GM18505 (cell line): ENCODE data around the gene HAUS7.

Experiments used
- ATAC-seq: cut with Tn5 transposase; IDR thresholded peaks from one replicate; pipeline ENCODE4 v1.9.1; 2021; ENCODE audit not compliant: unreplicated experiment
- POLR2A ChIP-seq: IDR thresholded peaks from 4 replicates; pipeline ENCODE4 v1.6.1; 2011; ENCODE audit warnings: borderline replicate concordance; ENCODE audit not compliant: insufficient read depth, insufficient read length; ENCODE audit errors: extremely low read depth

Gene HAUS7

DNA sequence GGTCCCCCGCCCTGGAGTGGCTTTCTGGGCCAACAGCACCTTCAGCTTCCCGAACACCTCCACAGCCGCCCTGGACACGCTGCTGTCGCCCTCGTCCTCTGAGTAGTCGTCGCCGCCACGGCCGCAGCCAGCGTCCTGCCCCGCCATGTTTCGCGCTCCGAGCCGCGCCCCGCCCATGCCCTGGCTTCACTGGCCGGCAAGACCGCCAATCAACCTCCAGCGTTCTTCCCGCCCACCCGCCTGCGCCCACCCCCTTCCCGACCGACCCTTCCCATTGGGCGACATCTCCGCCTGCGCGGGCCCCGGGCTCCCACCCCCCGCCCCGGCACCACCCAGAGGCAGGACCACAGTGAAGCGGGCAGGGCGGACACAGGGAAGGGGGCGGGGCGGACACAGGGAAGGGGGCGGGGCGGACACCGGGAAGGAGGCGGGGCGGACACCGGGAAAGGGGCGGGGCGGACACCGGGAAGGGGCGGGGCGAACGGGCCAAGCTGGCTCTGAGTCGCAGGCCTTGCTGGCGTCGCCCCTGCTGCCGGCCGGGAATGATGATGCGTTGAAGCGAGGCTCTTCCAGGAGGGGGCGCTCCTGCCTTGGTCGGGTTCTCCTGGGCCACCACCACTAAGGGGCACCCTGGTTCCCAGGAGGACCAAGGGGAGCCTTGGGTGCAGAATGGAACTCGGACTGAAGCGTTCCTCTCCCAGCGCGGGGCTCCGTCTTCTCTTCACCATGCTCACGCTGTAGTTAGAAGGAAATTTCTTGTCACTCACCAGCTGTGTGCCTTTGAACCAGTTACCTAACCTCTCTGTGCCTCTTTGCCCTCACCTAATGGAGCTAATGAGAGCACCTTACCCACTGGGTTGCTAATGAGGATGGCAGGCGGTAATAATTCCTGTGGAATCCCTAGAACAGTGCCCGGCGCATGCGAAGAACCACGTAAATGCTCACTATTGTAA is at the start of gene HAUS7:
TSS of gene HAUS7 (minus strand) at position 166 of the 953 bp plus-strand sequence. CDS start at position 147, 19 bp downstream.
- TF ChIP-seq POLR2A: no peak
- peak; percentile 70 for ATAC-seq

DNA sequence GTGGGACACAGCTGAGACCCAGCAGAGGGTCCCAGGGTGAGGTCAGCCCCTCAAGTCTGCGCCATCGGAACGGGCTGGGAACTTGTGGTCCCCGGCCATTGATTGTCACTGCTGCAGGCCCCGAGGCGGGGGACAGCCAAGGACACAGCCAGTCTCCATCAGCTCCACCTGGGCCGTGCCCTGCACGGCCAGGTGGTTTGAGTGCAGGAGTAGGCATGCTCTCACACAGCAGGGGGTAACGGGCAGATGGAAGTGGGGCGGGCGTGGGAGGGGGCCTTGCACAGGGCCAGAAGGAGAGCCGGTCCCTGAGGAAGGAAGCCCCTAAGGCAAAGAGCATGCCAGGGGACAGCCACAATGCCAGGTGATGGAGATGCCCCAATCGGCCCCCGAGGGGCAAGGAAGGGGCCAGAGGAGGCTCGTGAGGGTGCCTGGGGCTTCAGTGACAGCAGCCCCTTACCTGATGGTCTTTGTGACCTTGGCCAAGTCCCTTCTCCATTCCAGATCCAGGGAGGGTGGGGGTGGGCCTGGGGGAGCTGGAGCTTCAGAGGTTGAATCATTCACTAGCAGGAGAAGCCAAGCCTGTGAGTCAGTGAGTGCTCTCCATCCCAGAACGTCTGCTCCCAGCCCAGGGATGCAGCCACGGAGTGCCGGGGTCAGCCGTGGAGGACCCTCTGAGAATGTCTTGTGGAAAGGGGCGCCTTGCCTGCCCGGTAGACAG is 49.4 kb upstream of the HAUS7 start:
- no peak for ATAC-seq
- no peak for TF ChIP-seq POLR2A

DNA sequence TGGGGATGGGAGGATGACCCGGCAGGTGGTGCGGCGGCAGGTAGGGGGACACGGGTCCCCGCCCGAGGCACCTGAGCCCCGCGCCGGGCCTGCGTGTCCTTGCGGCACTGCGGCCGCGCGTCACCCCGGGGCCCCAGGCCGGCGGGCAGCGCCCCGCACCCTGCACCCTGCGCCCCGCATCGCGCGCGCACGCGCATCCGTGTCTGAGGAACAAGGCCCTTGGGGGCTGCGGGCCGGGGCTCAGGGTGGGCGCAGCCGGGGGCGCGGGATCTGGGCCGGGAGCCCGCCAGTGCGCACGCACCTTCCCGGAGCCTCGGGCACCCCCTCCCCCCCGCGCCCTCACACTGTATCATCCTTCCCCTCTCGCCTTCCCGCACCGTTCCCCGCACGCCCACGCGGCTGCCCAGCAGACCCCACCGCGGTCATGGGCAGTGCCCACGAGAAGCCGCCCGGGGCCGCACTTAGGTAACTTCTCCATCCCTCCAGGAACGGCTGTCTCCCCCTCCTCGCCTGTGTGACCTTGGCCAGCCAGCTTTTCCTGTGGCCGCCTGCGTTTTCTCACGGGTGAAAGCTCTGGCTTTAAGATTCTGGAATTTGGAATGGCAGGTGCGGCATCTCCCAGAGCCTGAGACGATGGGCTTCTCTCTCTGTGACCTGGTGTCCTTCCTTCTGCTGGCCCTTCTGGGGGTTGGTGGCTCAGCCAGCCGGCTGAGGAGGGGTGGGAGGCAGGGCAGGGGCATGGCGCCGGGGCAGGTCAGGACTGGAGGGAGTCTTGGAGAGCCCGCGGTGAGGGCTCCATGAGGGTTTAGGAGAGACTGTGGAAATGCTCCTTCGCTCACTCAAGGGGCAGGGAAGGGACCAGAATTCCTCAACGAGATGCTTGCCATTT is 47.8 kb upstream of the HAUS7 start:
- no peak for TF ChIP-seq POLR2A
- no peak for ATAC-seq

DNA sequence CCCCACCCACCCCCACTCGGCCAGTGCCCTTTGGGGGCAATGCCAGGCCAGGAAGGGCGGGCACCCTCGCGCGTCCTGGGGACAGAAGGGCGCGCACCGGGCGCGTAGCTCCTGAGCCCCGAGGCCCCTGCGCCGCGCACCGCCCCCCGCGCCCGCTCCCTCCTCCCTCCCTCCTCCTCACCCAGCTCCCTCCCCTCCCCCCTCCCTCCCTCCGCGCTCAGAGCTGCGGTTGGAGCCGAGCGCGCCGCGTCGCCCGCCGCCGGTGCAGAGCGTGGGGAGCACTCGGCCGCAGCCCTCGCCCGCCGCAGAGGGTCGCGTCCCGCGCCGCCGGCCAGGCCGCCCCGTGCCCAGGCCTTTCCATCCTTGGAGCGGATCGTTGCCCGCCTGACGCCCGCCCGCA is 47.0 kb upstream of the HAUS7 start, which contains the start of gene ATP2B3:
TSS of gene ATP2B3 (plus strand) at position 220 of the 400 bp plus-strand sequence. CDS start 18,606 bp downstream, outside the sequence.
- TF ChIP-seq POLR2A: no peak
- no peak for ATAC-seq

DNA sequence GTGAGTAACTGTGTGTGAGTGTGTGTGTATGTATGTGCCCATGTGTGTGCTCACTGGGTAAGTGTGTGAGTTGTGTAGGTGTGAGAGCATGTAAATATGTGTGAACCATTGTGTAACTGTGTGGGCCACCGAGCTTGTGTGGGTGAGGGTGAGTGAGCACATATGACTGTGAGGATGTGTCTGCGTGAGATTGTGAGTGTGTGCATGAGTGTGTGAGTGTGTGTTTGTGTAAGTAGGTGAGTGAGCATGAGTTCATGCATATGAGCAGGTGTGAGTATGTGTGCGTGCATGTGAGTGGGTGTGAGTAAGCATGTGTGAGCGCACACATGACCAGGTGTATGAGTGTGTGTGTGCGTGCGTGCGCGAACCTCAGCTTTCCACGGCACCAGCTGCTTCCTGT is 45.7 kb upstream of the HAUS7 start:
- no peak for TF ChIP-seq POLR2A
- ATAC-seq: no peak

DNA sequence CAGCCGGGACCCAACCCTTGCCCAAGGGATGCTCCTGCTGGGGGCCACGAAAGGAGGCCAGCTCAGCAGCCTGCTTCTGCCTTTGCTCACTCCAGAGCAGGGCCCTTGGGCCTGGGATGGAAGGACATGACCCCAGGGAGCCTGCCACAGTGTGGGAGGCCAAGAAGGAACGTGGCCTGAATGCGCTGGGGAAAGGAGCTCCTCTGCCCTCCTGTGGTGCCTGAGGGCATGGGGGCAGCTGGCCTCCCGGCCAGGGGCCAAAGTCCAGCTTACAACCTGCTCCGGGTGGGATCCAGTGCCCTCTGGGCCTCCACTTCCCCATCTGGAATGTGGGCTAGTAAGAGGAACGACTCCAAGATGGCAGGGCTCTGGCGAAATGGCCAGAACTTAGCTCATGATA is 45.1 kb upstream of the HAUS7 start:
- ATAC-seq: no peak

DNA sequence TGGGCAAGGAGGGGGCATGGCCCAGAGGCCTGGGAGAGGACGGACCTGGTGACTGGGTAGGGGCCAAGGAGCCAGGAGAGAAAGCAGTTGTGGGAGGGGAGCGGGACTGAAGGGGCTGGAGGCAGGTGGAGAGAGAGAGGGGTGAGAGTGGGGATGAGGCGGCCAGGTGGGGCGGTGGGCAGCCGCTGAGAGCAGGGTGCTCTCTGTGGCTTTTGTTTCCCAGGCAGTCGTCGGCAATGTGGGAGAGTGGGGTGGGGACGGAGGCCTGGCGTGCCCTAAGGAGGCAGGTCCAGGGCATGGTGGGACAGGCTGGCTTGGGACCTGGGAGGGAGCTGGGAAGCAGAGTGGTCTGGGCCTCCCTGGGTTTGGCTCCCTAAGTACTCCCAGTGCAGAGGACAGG is 43.9 kb upstream of the HAUS7 start:
- no peak for ATAC-seq
- no peak for TF ChIP-seq POLR2A

More for the DNA sequence above, 45.1 kb upstream of the HAUS7 start:
- TF ChIP-seq POLR2A: no peak

DNA sequence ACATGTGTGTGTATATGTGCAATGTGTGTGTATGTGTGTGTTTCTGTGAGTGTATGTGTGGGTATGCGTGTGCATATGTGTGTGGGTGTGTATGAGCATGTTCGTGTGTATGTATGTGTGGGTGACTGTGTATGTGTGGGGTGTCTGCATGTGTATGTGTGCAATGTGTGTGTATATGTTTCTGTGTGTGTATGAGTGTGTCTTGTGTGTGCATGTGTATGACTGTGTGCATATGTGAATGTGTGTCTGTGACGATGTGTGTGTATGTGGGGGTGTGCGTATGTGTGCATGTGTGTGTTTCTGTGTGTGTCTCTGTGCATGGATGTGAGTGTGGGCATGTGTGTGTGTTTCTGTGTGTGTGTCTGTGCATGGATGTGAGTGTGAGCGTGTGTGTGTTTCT is 42.9 kb upstream of the HAUS7 start:
- no peak for TF ChIP-seq POLR2A
- no peak for ATAC-seq

DNA sequence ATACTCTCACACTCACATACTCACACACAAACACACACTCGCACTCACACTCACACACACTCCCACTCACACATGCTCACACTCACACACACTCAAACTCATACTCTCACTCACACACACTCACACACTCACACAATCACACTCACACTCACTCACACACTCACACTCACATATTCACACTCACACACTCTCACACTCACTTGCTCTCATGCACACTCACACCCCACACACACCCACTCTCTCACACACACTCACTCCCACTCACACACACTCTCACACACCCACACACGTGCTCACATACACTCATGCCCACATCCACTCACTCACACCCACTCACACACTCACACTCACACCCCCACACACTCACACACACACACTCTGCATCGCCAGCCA is 42.1 kb upstream of the HAUS7 start:
- TF ChIP-seq POLR2A: no peak
- ATAC-seq: no peak

DNA sequence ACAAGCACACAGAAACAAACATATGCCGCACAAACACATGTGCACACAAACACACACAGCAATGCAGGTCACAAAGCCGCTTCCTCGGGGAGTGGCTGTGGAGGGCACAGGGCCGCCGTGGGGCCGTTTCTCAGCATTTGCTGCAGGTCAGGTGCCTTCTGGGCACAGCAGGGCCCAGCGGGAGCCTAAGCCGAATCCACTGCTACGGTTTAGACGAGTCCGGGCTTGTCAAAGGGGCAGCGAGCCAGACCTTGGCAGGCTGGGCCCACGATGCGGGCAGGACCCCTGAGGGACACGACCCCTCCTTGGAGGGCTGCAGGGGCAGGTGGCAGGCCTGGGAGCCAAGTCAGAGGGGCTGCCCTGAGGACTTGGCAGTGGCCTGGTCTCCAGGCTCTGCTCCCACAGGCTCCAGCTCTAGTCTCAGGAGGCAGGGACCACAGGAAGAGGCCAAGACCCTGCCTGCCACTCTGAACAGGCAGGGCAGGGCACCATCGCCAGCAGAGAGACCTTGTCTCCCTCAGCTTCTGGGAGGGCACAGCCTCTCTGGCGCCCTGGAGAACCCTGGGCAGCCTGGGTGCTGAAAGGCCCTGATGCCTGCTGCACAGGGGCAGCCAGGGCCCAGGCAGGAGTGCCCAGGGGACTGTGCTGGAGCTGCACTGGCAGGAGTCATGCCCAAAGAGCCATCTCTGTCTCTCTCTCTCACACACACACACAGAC is 41.6 kb upstream of the HAUS7 start:
- no peak for TF ChIP-seq POLR2A
- no peak for ATAC-seq

DNA sequence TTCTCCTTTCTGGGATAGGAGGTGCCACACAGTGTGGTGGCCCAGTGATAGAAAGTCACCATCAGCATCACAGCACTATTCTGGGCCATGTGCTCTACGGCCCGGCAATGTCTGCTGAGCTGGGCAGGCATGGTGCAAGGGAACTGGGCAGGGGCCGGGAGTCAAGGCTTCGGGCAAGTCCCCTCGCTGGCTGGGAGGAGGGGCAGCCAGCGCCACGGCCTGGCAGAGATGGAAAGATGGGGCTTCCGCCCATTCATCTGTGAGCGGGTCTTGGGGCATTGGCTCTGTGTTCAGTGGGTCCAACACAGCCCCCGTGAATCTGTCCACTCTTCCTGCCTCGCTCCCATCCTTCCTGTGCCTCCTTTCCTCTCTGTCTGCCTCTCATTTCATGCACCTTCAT is 40.0 kb upstream of the HAUS7 start:
- TF ChIP-seq POLR2A: no peak
- ATAC-seq: no peak

DNA sequence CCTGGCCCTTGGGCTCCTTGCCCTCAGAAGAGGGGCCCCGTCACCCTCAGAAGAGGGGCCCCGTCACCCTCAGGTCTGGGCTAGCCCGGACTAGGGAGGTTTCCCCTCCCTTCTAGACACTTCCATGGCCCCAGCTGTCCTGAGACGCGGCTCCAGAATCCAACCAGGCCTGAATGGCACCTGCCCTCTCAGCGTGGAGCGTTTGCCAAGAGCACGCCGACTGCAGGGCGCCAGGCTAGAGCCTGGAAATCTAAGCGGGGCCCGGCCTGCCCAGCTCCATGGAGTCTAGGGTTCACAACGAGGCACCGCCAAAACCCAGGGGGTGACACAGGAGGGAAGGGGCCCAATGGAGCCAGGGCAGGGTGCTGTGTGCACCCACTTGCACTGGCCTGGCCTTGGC is 39.2 kb upstream of the HAUS7 start:
- no peak for ATAC-seq
- TF ChIP-seq POLR2A: no peak
